SU-DHL-6 (cell line): ENCODE measurements around the gene SNED1.

Experiments used
- H2AFZ ChIP-seq: fragments of 200-600 bp; sonication (generic); 2 replicates; pipeline ENCODE4 v1.6.1; 2014; ENCODE audit warnings: low read depth, mild to moderate bottlenecking, moderate library complexity, mixed read lengths, antibody characterized with exemption, low read length; ENCODE audit not compliant: severe bottlenecking
- H3F3A ChIP-seq: fragments of 200-600 bp; shearing (Covaris generic); 2 replicates; pipeline ENCODE4 v1.6.0; 2016; ENCODE audit warnings: antibody characterized with exemption, mild to moderate bottlenecking; ENCODE audit not compliant: insufficient read depth
- H3K27ac ChIP-seq: fragments of 200-600 bp; sonication (generic); 2 replicates; pipeline ENCODE4 v1.5.1; 2016; ENCODE audit warnings: low read depth, mild to moderate bottlenecking, low read length, moderate library complexity, mixed read lengths
- H3K27me3 ChIP-seq: fragments of 200-600 bp; sonication (generic), shearing (Covaris generic); 2 replicates; pipeline ENCODE4 v1.6.0; 2014; ENCODE audit warnings: mild to moderate bottlenecking, low read length
- H3K36me3 ChIP-seq: fragments of 200-600 bp; sonication (generic); 2 replicates; pipeline ENCODE4 v1.6.1; 2014; ENCODE audit warnings: mild to moderate bottlenecking, low read length, mixed read lengths
- H3K4me2 ChIP-seq: fragments of 300-600, 200-600 bp; shearing (Covaris generic), sonication (generic); 2 replicates; pipeline ENCODE4 v1.6.0; 2014; ENCODE audit warnings: low read length, low read depth, mild to moderate bottlenecking; ENCODE audit not compliant: poor library complexity, severe bottlenecking
- H3K4me3 ChIP-seq: fragments of 200-600 bp; sonication (generic); 2 replicates; pipeline ENCODE4 v1.5.1; 2014; ENCODE audit warnings: antibody characterized with exemption, low read length, mild to moderate bottlenecking, mixed read lengths; ENCODE audit not compliant: insufficient read depth, poor library complexity, severe bottlenecking
- H3K79me2 ChIP-seq: fragments of 200-600 bp; sonication (generic); 2 replicates; pipeline ENCODE4 v1.6.1; 2014; ENCODE audit warnings: mild to moderate bottlenecking, low read length, moderate library complexity; ENCODE audit not compliant: insufficient read depth
- H3K9ac ChIP-seq: fragments of 200-600 bp; sonication (generic); 2 replicates; pipeline ENCODE4 v1.7.0; 2014; ENCODE audit warnings: mild to moderate bottlenecking, low read length
- H3K9me2 ChIP-seq: fragments of 200-600 bp; sonication (generic); replicated peaks from 2 replicates; pipeline ENCODE4 v1.6.1; 2014; ENCODE audit warnings: low read length; ENCODE audit not compliant: insufficient read depth
- H3K9me3 ChIP-seq: fragments of 200-600 bp; sonication (generic); 2 replicates; pipeline ENCODE4 v1.6.1; 2014; ENCODE audit warnings: low read length, mixed read lengths; ENCODE audit not compliant: insufficient read depth
- H4K20me1 ChIP-seq: fragments of 200-600 bp; sonication (generic); 2 replicates; pipeline ENCODE4 v1.6.1; 2014; ENCODE audit warnings: low read depth, mild to moderate bottlenecking, antibody characterized with exemption, low read length, moderate library complexity, mixed read lengths
- EZH2phosphoT487 ChIP-seq: fragments of 200-600 bp; sonication (generic), shearing (Covaris generic); conservative IDR thresholded peaks from 2 replicates; pipeline ENCODE4 v1.6.1; 2018; ENCODE audit warnings: mild to moderate bottlenecking, antibody characterized with exemption, low read length, moderate library complexity, mixed read lengths
- TF ChIP-seq, protein P1 (sequence below): fragments of 200-600 bp; sonication (generic); IDR thresholded peaks from one replicate; pipeline ENCODE4 v1.5.1; 2017; ENCODE audit warnings: antibody characterized with exemption, mild to moderate bottlenecking, low read length, moderate library complexity; ENCODE audit not compliant: insufficient read depth, poor library complexity, severe bottlenecking

SNED1 gene

GRCh38 chr2:241112046-241112445 lies 113.6 kb downstream of the SNED1 start:
- no peaks in the 10 kb centered on the region for H3K79me2 ChIP-seq
- H4K20me1 ChIP-seq = no peaks in the 10 kb centered on the region
- H3K9ac ChIP-seq = no peak overlapping the region
- no peaks in the 10 kb centered on the region for H3F3A ChIP-seq
- no peak overlapping the region for H2AFZ ChIP-seq
- no peaks in the 10 kb centered on the region for H3K9me2 ChIP-seq
- peaks cover 3% of the 10 kb centered on the region; the same call in 1 of the 2 replicates for H3K36me3 ChIP-seq
- H3K4me2 ChIP-seq = no peak overlapping the region
- H3K27ac ChIP-seq = no peak overlapping the region
- H3K9me3 ChIP-seq = no peaks in the 10 kb centered on the region
- no peak for TF ChIP-seq EZH2phosphoT487
- TF ChIP-seq, protein P1, sequence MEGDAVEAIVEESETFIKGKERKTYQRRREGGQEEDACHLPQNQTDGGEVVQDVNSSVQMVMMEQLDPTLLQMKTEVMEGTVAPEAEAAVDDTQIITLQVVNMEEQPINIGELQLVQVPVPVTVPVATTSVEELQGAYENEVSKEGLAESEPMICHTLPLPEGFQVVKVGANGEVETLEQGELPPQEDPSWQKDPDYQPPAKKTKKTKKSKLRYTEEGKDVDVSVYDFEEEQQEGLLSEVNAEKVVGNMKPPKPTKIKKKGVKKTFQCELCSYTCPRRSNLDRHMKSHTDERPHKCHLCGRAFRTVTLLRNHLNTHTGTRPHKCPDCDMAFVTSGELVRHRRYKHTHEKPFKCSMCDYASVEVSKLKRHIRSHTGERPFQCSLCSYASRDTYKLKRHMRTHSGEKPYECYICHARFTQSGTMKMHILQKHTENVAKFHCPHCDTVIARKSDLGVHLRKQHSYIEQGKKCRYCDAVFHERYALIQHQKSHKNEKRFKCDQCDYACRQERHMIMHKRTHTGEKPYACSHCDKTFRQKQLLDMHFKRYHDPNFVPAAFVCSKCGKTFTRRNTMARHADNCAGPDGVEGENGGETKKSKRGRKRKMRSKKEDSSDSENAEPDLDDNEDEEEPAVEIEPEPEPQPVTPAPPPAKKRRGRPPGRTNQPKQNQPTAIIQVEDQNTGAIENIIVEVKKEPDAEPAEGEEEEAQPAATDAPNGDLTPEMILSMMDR = no peak
- H3K4me3 ChIP-seq = no peak overlapping the region
- no peaks in the 10 kb centered on the region for H3K27me3 ChIP-seq

DNA sequence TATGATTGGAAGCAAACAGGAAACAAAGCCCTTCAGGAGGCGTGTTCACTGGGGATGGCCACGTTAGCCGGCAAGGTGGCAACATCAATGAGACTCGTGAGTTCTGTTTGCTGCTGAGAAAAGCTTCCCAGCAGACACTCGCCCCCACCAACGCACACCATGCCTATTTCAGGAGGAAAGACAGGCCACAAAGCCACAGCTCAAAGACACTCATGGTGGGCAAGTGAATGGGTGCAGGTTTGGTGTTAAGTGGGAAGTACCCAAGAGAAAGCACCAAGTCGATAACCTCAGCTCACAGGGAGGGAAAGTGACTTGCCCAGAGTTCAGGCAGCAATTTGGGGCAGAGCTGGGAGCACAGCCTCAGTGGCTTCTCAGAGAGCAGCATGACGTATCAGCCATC lies 114.2 kb downstream of the SNED1 start:
- TF ChIP-seq, protein P1 = no peak
- TF ChIP-seq EZH2phosphoT487 = no peak
- no peaks in the 10 kb centered on the region for H3K79me2 ChIP-seq
- H3K4me2 ChIP-seq = no peak overlapping the region
- H3F3A ChIP-seq = no peaks in the 10 kb centered on the region
- no peak overlapping the region for H2AFZ ChIP-seq
- peaks cover 3% of the 10 kb centered on the region; the same call in 1 of the 2 replicates for H3K36me3 ChIP-seq
- no peak overlapping the region for H3K4me3 ChIP-seq
- no peaks in the 10 kb centered on the region for H4K20me1 ChIP-seq
- no peaks in the 10 kb centered on the region for H3K9me3 ChIP-seq
- H3K9ac ChIP-seq = no peak overlapping the region
- no peak overlapping the region for H3K27ac ChIP-seq
- no peaks in the 10 kb centered on the region for H3K27me3 ChIP-seq
- H3K9me2 ChIP-seq = no peaks in the 10 kb centered on the region

GRCh38 chr2:241114836-241115235 lies 116.4 kb downstream of the SNED1 start:
- Histone ChIP-seq H3K79me2 (no peaks in the 10 kb centered on the region), H3K9me3 (no peaks in the 10 kb centered on the region), H3K4me2 (no peak overlapping the region), H3K9me2 (no peaks in the 10 kb centered on the region), H2AFZ (no peak overlapping the region), H3K27me3 (no peaks in the 10 kb centered on the region), H4K20me1 (no peaks in the 10 kb centered on the region), H3K4me3 (no peak overlapping the region), H3F3A (no peaks in the 10 kb centered on the region), H3K36me3 (peaks cover 3% of the 10 kb centered on the region; the same call in 1 of the 2 replicates), H3K9ac (no peak overlapping the region), H3K27ac (no peak overlapping the region)
- TF ChIP-seq, protein P1 = no peak
- TF ChIP-seq EZH2phosphoT487 = no peak
